Motor neuron (in vitro differentiated cells): ENCODE results near the gene TNFRSF21. TPM values are rescaled to one million over a fixed set of nuclear protein-coding genes. Genes with fewer than 3 reads are reported as not detected.
"Not testable (repeated sequence)": the region's sequence is repeated elsewhere in the genome, so short reads cannot be mapped to it uniquely, and the experiment has no call there.

ENCODE experiments used
- ATAC-seq, 8 experiments: fragments of 200-7000 bp; cut with Tn5 transposase; replicated peaks in 6 of 8; 2 replicates each; pipeline ENCODE4 v1.8.0; 2021; ENCODE audit warnings: mild to moderate bottlenecking in 8 of 8, moderate library complexity in 8 of 8
- H3K27ac ChIP-seq, 2 donors: fragments of 250-450 bp; sonication (Bioruptor Pico); 2 replicates each; pipeline ENCODE4 v1.9.0; 2021; ENCODE audit warnings: antibody characterized with exemption in 2 of 2, mild to moderate bottlenecking in 2 of 2, moderate library complexity in 1 of 2
- H3K4me1 ChIP-seq, 2 donors: fragments of 250-450 bp; sonication (Bioruptor Pico); replicated peaks in 1 of 2; 2 replicates each; pipeline ENCODE4 v1.6.1; 2021; ENCODE audit warnings: antibody characterized with exemption in 2 of 2, mild to moderate bottlenecking in 2 of 2, moderate library complexity in 1 of 2
- H3K4me3 ChIP-seq, 5 donors: fragments of 250-450 bp; sonication (Bioruptor Pico); 2 replicates each; pipeline ENCODE4 v1.9.0; 2021; ENCODE audit warnings: antibody characterized with exemption in 5 of 5, mild to moderate bottlenecking in 5 of 5, moderate library complexity in 4 of 5
- WGBS, 10 experiments: fragments of 450-650 bp; shearing (Covaris generic); methylation state at CpG; one replicate each; pipeline ENCODE4 v1.0.0; 2022; 5-methylcytosine and 5-hydroxymethylcytosine counted together
- in situ Hi-C, 9 experiments: fragments of 400-800 bp; cut with MboI; loops; one replicate each; pipeline ENCODE4 v1.15.0; 2021; ENCODE audit warnings: low sequenced_read_pairs in 9 of 9, low pct_unique_long_range_greater_than_20kb in 2 of 9; ENCODE audit not compliant: unreplicated experiment in 9 of 9
- total RNA-seq, 8 experiments: library from RNA; unstranded; fragments of 300-600 nt; gene quantifications; 2 replicates each; pipeline versions ENCODE4 v1.2.3 to v1.2.4, GENCODE V29; 2022

The TNFRSF21 gene
- total RNA-seq, 8 experiments from 2014 or later, result 1.2 to 50.1 (median 17.2) TPM

DNA sequence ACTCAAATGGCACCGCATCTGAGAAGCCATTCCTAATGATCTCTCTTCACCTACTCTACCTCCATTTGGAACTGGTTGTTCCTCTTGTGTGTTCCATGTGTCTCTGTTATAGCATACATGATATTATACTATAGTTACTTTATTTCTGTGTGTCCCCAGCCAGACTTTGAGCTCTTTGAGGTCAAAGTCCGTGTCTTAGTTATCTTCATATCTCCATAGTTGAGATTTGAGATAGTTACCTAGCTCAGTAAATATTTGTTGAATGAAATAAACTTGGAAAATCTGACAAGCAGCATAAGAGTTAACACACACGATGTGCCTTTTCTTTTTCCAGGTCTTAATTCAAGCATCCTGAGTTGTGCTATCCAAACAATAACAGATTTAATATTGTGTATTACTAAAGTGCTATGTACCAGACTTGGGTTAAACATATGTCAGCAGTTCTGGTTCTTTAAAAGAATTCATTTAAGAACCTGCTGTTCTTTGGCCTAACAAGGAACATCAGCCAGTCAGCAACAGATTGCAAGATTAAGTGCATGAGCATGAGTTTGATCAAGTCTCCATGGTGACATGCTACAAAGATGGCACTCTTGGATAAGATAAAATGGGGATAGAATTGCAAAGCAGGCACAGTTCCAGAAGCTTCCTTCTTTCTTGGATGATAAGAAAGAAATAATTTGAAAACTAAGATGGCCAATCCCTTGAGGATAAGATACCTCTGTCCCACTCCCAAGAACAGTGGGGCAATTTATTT, 8.7 kb upstream of the TNFRSF21 start:
- Histone ChIP-seq H3K4me1 (no peaks in the 10 kb centered on the region), H3K27ac (no peak overlapping the region), H3K4me3 (no peak overlapping the region)
- in situ Hi-C loops, result loop anchor here in 6 of 9 experiments (25.0 kb wide), 2 partner anchors 206 to 231 kb away; no protein-coding TSS in a partner anchor
- WGBS, 10 experiments, result 0 to 100% (median 80%) methylated on average over 2 to 3 of the region's 3 CpGs; no CpG with 5 or more reads in 1 of the 10 experiments
- ATAC-seq, result no peak

DNA sequence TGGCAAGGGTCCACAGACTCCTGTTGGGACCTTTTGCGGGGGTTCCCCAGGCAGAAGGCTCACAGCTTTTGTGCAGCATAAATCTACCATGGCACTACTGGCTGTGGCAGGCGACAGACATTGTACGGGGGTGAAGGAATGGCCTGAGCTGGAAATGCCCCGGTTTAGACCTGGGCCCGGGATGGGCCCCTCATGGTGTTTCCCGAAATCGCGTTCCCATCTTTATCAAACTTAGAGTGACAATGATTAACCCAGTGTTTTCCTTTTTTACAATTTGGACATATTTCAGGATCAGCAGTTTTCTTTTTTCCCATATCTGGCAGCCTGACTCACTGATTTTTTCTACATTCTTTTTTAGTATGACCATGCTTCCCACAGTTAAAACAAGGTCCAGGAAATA, 5.5 kb upstream of the TNFRSF21 start:
- H3K4me1 ChIP-seq, ATAC-seq, H3K27ac ChIP-seq, H3K4me3 ChIP-seq: not testable (repeated sequence)
- whole genome bisulfite sequencing, 10 experiments, result 40 to 95% (median 80%) methylated on average over 1 to 8 of the region's 8 CpGs; no CpG with 5 or more reads in 2 of the 10 experiments
- in situ Hi-C loops, result loop anchor here in 6 of 9 experiments (25.0 kb wide), 2 partner anchors 203 to 228 kb away; no protein-coding TSS in a partner anchor

DNA sequence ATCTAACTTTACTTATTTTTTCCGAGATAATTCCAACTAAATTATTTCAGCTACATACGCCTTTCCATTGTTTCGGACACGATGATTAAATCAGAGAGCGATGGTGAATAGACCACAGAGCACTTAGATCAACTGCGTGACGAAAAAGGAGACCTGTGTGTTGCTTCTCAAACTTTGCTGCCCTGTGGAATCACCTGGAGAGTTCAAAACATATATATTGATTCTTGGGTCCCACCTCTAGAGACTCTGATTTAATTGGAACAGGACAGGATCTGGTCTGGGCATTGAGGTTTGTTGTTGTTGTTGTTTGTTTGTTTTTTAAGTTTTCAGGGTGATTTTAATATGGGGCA, 401 bp upstream of the TNFRSF21 start:
- in situ Hi-C loops, result loop anchor here in 6 of 9 experiments (25.0 kb wide), 2 partner anchors 198 to 223 kb away; no protein-coding TSS in a partner anchor
- no peak overlapping the region for H3K27ac ChIP-seq
- 0 to 47% (median 8%) methylated on average over 2 to 7 of the region's 7 CpGs; no CpG with 5 or more reads in 3 of the 10 experiments for WGBS, 10 experiments
- H3K4me3 ChIP-seq, result peak overlapping the region in 4 of 5 donors; percentile 61 to 81 (median 72)
- H3K4me1 ChIP-seq, result peaks cover 0 to 17% of the 10 kb centered on the region in 2 donors
- ATAC-seq, result peak in 1 of 8 experiments; percentile 1

DNA sequence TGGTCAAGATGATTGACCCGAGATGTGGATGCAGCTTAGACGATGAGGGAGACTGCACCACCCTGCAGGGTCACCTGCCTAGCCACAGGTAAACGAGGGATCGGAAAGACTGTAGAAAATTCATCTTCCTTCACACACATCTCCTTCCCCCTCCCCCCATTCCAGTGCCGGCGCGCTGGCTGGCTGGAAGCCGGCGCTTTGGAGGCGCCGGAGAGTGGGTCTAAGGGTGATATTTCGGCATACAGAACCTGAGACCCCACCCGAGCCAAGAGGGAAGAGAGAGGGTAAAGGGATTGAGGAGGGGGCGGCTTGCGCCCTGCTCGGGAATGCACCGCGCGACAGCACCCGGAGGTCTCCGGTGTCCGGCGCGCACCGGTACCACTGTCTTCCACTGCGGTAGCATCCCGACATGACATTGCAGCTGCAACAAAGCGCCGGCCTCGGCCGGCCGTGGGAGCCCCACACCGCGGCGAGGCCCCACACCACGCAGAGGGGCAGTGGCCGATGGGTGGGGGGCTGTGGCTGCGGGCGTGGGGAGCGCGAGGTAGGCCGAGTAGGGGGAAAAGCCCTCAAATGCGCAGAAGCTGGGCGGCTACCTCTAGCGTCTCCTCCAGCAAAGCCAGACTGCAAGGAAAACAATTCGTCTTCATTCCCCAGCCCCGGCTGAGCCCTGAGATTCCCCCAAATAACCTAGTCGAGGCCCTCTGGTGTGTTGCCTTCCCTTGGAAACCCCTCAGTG, 984 bp downstream of the TNFRSF21 start:
- peak; percentile 5 to 61 (median 46) for ATAC-seq
- Histone ChIP-seq H3K4me1 (peaks cover 3 to 17% of the 10 kb centered on the region in 2 donors), H3K27ac (peak overlapping the region; percentile 34 to 88), H3K4me3 (peak overlapping the region; percentile 61 to 81 (median 73))
- in situ Hi-C loops, result loop anchor here in 7 of 9 experiments (10.0 to 25.0 kb wide), 3 partner anchors 196 to 221 kb away; no protein-coding TSS in a partner anchor
- WGBS, 10 experiments, result 0% methylated on average over 2 to 10 of the region's 48 CpGs; no CpG with 5 or more reads in 5 of the 10 experiments

DNA sequence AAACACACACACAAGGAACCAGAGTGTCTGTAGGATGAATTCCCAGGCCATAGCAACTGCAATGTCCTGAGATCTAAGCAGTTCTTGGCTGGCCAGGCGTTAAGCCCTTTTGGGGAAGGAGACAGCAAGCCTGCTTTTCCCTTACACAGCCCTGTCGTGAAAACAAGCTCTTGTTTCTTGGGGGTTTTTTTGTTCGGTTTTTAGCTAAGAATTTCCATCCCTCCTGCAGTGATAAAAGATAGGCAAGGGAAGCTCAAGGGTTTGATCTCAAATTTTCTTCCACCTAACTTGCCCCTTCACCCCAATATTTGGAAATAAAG, 1.5 kb downstream of the TNFRSF21 start:
- peaks cover 5 to 17% of the 10 kb centered on the region in 2 donors for H3K4me1 ChIP-seq
- peak overlapping the region; percentile 61 to 81 (median 73) for H3K4me3 ChIP-seq
- in situ Hi-C loops, result loop anchor here in 7 of 9 experiments (10.0 to 25.0 kb wide), 3 partner anchors 196 to 221 kb away; no protein-coding TSS in a partner anchor
- WGBS, 10 experiments, result 5 to 73% (median 12%) methylated on average over 1 to 3 of the region's 3 CpGs; no CpG with 5 or more reads in 4 of the 10 experiments
- H3K27ac ChIP-seq, result no peak overlapping the region
- ATAC-seq, result no peak

DNA sequence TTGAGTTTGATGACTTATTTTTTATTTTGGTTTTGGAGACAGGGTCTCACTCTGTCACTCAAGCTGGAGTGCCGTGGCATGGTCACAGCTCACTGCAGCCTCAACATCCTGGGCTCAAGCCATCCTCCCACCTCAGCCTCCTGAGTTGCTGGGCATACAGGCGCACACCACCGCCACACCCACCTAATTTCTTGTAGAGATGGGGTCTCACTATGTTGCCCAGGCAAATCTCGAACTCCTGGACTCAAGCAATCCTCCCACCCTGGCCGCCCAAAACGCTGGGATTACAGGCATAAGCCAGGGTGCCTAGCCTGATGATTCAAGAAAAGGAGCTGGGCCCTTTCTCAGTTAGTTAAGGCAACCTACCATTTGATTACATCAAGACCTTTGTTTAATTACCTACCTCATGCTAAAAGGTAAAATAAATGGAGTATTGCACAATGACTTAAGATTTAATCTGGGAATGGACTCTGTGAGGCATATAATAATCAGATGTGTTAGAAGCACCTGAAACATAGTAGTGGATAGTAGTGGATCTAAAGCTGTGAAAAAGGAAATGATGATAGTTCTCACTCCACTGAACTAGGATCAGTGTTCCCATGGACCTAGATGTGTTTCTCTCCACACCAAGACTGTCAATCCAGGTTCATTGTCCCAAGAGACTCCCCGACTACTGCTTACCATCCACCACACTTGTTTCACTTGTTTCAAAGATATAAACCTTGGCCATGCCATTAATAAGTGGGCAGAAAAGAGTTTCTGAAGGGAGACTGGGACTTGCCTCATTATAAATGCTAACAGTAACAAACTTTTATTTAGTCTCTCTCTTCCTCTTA, 2.1 kb downstream of the TNFRSF21 start:
- H3K4me1 ChIP-seq, result peaks cover 5 to 17% of the 10 kb centered on the region in 2 donors
- WGBS, 10 experiments, result 63 to 96% (median 81%) methylated on average over 1 to 6 of the region's 7 CpGs; no CpG with 5 or more reads in 2 of the 10 experiments
- no peak for ATAC-seq
- peak overlapping the region; percentile 61 to 81 (median 73) for H3K4me3 ChIP-seq
- H3K27ac ChIP-seq, result no peak overlapping the region
- in situ Hi-C loops, result loop anchor here in 7 of 9 experiments (10.0 to 25.0 kb wide), 3 partner anchors 195 to 220 kb away; no protein-coding TSS in a partner anchor

DNA sequence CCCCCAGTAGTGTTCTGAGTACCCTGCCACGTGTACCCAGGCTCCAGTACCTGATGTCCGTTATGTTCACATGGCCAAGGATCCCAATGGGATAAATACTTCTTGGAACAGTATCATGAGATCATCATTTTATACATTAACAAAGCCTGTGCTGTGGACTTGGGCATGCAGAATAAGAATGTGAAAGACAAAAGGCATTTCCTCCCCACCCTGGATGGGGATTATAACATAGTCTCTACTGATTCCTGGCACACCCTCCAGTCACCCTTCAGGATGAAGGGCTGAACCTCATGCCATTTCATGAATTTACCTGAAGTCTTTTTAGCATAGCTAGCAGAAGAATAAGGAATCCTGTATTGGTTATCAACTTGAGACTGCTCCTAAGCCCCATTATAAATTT, 2.8 kb downstream of the TNFRSF21 start:
- Histone ChIP-seq H3K27ac (no peak overlapping the region), H3K4me1 (peaks cover 5 to 17% of the 10 kb centered on the region in 2 donors), H3K4me3 (peak overlapping the region in 1 of 5 donors; percentile 73)
- WGBS, 10 experiments, result 31 to 85% (median 72%) methylated on average over 1 to 2 of the region's 2 CpGs; no CpG with 5 or more reads in 4 of the 10 experiments
- in situ Hi-C loops, result loop anchor here in 7 of 9 experiments (10.0 to 25.0 kb wide), 3 partner anchors 195 to 220 kb away; no protein-coding TSS in a partner anchor
- no peak for ATAC-seq

DNA sequence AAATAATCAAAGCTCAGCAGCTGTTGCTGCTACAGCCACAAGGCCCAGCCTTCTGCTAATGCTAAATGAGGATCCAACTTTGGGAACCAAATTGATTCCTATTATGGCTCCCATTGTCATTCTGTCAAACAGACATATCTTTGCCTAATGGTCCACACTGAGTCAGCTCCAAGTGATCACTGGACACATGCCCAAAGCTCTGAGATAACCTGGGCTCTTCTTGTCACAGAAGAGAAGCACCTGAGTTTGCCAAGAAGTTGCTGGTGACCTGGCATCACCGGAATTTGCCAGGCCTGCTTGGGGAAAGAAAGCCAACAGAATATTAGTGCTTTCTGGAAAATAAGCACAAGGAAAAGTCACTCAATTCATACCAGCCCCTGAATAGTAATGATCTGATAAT, 5.8 kb downstream of the TNFRSF21 start:
- no peak overlapping the region for H3K27ac ChIP-seq
- 40 to 100% (median 68%) methylated on average over 1 of the region's 1 CpG; no CpG with 5 or more reads in 6 of the 10 experiments for WGBS, 10 experiments
- ATAC-seq, result no peak
- in situ Hi-C loops, result loop anchor here in 7 of 9 experiments (10.0 to 25.0 kb wide), 3 partner anchors 192 to 217 kb away; no protein-coding TSS in a partner anchor
- H3K4me3 ChIP-seq, result no peak overlapping the region
- peaks cover 5 to 17% of the 10 kb centered on the region in 2 donors for H3K4me1 ChIP-seq

DNA sequence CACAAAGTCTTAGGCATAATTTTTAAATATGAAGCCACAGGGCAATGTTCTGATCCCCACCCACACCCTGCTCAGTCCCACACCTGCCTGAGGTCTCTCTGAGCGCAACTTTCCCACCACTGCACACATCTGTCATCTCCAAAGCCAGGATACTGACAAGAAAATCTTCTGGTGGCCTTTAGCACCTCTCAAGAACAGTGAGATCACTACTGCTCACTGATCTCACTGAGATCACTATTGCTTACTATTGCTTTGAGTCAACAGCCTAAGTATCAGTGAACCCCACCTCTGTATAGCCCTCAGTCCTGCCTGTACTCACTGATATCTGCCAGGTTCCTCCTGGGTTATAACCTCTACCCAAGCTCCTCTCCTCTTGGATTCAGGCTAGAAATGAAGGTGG, 6.4 kb downstream of the TNFRSF21 start:
- Histone ChIP-seq H3K4me3 (no peak overlapping the region), H3K27ac (no peak overlapping the region), H3K4me1 (peaks cover 5 to 17% of the 10 kb centered on the region in 2 donors)
- in situ Hi-C loops, result loop anchor here in 7 of 9 experiments (10.0 to 25.0 kb wide), 3 partner anchors 191 to 216 kb away; no protein-coding TSS in a partner anchor
- 60 to 100% (median 100%) methylated on average over 1 of the region's 1 CpG; no CpG with 5 or more reads in 7 of the 10 experiments for WGBS, 10 experiments
- peak in 1 of 8 experiments; percentile 31 for ATAC-seq

DNA sequence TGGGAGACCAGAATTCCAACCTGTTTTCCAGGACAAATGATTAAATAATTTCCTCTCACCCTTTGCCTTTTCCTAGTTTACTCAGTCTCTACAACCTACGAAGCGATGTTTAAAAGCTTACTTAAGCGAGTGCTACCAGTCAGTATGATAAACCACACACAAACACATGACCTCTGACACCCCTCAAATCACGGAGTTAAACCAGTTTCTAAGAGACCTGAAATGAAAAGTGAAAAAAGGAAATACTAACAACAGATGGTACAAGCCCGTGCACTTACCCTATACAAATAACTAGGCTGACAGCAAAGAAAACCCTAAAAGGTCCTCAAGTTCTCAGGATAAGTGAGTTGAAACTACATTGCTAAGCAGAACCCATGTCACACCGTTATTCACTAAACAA, 7.7 kb downstream of the TNFRSF21 start:
- 37 to 100% (median 88%) methylated on average over 1 to 6 of the region's 6 CpGs for WGBS, 10 experiments

DNA sequence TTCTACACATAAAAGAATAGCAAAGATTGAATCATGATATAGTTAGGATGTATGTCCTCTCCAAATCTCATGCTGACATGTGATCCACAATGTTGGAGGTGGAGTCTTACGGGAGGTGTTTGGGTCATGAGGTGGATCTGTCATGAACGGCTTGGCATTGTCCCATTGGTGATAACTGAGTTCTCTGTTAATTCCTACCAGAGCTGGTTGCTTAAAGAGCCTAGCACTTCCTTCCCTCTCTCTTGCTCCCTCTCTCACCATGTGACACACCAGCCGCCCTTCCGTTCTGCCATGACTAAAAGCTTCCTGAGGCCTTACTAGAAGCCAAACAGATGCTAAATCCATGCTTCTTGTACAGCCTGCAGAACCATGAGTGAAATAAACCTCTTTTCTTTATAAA, 8.3 kb downstream of the TNFRSF21 start:
- Histone ChIP-seq H3K4me3 (no peak overlapping the region), H3K27ac (no peak overlapping the region), H3K4me1 (peaks cover 3 to 5% of the 10 kb centered on the region in 2 donors)
- WGBS, 10 experiments, result 25 to 100% (median 93%) methylated on average over 1 to 4 of the region's 4 CpGs; no CpG with 5 or more reads in 3 of the 10 experiments
- in situ Hi-C loops, result loop anchor here in 7 of 9 experiments (10.0 to 25.0 kb wide), 3 partner anchors 189 to 214 kb away; no protein-coding TSS in a partner anchor
- ATAC-seq, result no peak

More for the DNA sequence above, 7.7 kb downstream of the TNFRSF21 start:
- no peak overlapping the region for H3K27ac ChIP-seq
- peaks cover 5 to 7% of the 10 kb centered on the region in 2 donors for H3K4me1 ChIP-seq
- ATAC-seq, result no peak
- in situ Hi-C loops, result loop anchor here in 7 of 9 experiments (10.0 to 25.0 kb wide), 3 partner anchors 190 to 215 kb away; no protein-coding TSS in a partner anchor
- H3K4me3 ChIP-seq, result no peak overlapping the region
